H1 (cell line): Measurements from ENCODE around the gene ECEL1.

Source experiments
- CTCF ChIP-seq, 3 experiments: IDR thresholded peaks; 1 replicate in 2 of 3; 2 replicates in 1 of 3; pipeline versions ENCODE4 v1.5.1 to v1.6.1; 2011; ENCODE audit warnings: low read length in 3 of 3, mild to moderate bottlenecking in 3 of 3, inconsistent platforms in 2 of 3, low read depth in 1 of 3, moderate library complexity in 1 of 3; ENCODE audit not compliant: insufficient read depth in 1 of 3; ENCODE audit errors: control extremely low read depth in 1 of 3
- EP300 ChIP-seq, 2 experiments: IDR thresholded peaks; 1 replicate in 1 of 2; 2 replicates in 1 of 2; pipeline ENCODE4 v1.6.1; 2011 to 2012; ENCODE audit warnings: low read depth in 2 of 2, low read length in 2 of 2, mild to moderate bottlenecking in 2 of 2, borderline replicate concordance in 1 of 2, inconsistent platforms in 1 of 2, moderate library complexity in 1 of 2
- EZH2 ChIP-seq: fragments of 200-600 bp; sonication (generic); IDR thresholded peaks from 2 replicates; pipeline ENCODE4 v1.7.1; 2012; ENCODE audit warnings: low read depth, mild to moderate bottlenecking, moderate library complexity, low read length, inconsistent platforms; ENCODE audit not compliant: severe bottlenecking
- SUZ12 ChIP-seq: fragments of 200-600 bp; sonication (generic); IDR thresholded peaks from 2 replicates; pipeline ENCODE4 v1.6.1; 2012; ENCODE audit warnings: mild to moderate bottlenecking, inconsistent platforms, low read length, moderate library complexity, mixed read lengths
- TAF1 ChIP-seq: IDR thresholded peaks from 2 replicates; pipeline ENCODE4 v1.6.1; 2011; ENCODE audit warnings: mild to moderate bottlenecking, low read depth, low read length
- TF ChIP-seq, protein P1 (sequence below): IDR thresholded peaks from 2 replicates; pipeline ENCODE4 v1.6.1; 2011; ENCODE audit warnings: low read length, improper control_type of control experiment

DNA sequence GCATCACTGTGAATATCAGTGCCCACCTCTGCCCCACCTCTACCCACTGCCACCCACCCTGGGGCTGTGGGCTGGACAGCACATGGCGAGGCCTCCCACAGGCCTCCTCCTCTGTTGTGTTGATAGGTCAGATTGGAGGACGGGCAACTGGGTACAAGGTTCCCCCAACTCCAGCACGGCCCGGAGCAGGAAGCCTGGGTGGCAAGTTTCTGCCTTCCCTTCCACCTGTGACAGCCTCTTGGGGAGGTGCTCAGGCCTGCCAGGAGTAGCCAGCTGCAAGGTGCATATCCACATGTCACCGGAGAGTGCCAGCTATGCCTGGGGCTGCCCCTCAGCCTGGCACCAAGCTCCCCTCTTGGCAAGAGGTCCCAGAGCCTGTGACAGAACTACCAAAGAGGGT is 6.9 kb upstream of the ECEL1 start:
- no peak for TF ChIP-seq CTCF (IDR thresholded peaks at IDR 0.05; ENCODE audit: control extremely low read depth in 1 of 3, insufficient read depth in 1 of 3, low read depth in 1 of 3, low read length in 3 of 3)
- no peak for TF ChIP-seq SUZ12
- no peak for TF ChIP-seq EP300 (IDR thresholded peaks at IDR 0.05; ENCODE audit: borderline replicate concordance in 1 of 2, low read depth in 2 of 2, low read length in 2 of 2)
- TF ChIP-seq, protein P1, sequence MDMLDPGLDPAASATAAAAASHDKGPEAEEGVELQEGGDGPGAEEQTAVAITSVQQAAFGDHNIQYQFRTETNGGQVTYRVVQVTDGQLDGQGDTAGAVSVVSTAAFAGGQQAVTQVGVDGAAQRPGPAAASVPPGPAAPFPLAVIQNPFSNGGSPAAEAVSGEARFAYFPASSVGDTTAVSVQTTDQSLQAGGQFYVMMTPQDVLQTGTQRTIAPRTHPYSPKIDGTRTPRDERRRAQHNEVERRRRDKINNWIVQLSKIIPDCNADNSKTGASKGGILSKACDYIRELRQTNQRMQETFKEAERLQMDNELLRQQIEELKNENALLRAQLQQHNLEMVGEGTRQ = no peak
- no peak for TF ChIP-seq TAF1
- no peak for TF ChIP-seq EZH2
